K562 (cell line): ENCODE measurements around the gene TIPIN. TPM values are rescaled to one million over a fixed set of nuclear protein-coding genes. Genes with fewer than 3 reads are reported as not detected.

Experiments
- ESRRA ChIP-seq: fragments of 450-650 bp; IDR thresholded peaks from 2 replicates; pipeline ENCODE4 v1.6.1; 2014; ENCODE audit warnings: low read depth, mild to moderate bottlenecking, moderate library complexity, borderline replicate concordance
- GABPB2 ChIP-seq: fragments of 250-450 bp; sonication (Bioruptor Pico); conservative IDR thresholded peaks from 2 replicates; pipeline ENCODE4 v1.5.1; 2021; ENCODE audit warnings: mild to moderate bottlenecking
- HDAC8 ChIP-seq: fragments of 450-650 bp; IDR thresholded peaks from 2 replicates; pipeline ENCODE4 v1.6.1; 2016; ENCODE audit warnings: mild to moderate bottlenecking, missing genetic modification characterization, moderate library complexity, missing compliant biosample characterization
- KDM5B ChIP-seq: fragments of 200-600 bp; sonication (generic); IDR thresholded peaks from 2 replicates; pipeline ENCODE4 v1.6.1; 2012; ENCODE audit warnings: low read depth, mild to moderate bottlenecking, moderate library complexity, low read length, control low read depth, inconsistent platforms; ENCODE audit not compliant: insufficient replicate concordance
- NR1H2 ChIP-seq: sonication (generic); formaldehyde crosslinking; IDR thresholded peaks from 2 replicates; pipeline ENCODE4 v1.4.0; 2020; ENCODE audit warnings: mild to moderate bottlenecking, missing genetic modification reagents
- SETDB1 ChIP-seq: IDR thresholded peaks from one replicate; pipeline ENCODE4 v1.6.1; 2012; ENCODE audit warnings: low read length, control low read depth, inconsistent platforms
- SMARCA5 ChIP-seq: fragments of 450-650 bp; IDR thresholded peaks from 2 replicates; pipeline ENCODE4 v1.6.1; 2016
- SMARCC2 ChIP-seq: fragments of 450-650 bp; IDR thresholded peaks from 2 replicates; pipeline ENCODE4 v1.6.1; 2017; ENCODE audit warnings: antibody characterized with exemption, moderate library complexity, mild to moderate bottlenecking, low read depth
- TRIM24 ChIP-seq, 2 experiments: fragments of 450-650 bp; IDR thresholded peaks; 2 replicates each; pipeline ENCODE4 v1.6.1; 2016
- ZFPM2 ChIP-seq: fragments of 250-450 bp; sonication (Bioruptor Pico); IDR thresholded peaks from 2 replicates; pipeline ENCODE4 v1.5.1; 2022; ENCODE audit warnings: mild to moderate bottlenecking
- polyA plus RNA-seq, 8 experiments: library from polyadenylated mRNA; depleted of rRNA in 4 of 8; stranded (reverse) in 5 of 8; unstranded in 3 of 8; fragments of >200 nt; fragmentation: Nextera tagmentation in 2 of 8; fragmentation: Illumina TruSeq in 1 of 8; extraction: Ambion mirVana in 2 of 8; extraction: Trizol in 1 of 8; gene quantifications; 2 replicates each; pipeline versions ENCODE4 v1.2.1 to v1.2.3, GENCODE V29; 2011 to 2014; ENCODE audit warnings: inconsistent platforms in 1 of 8, missing spikeins in 1 of 8
- total RNA-seq, 7 experiments: library from RNA; depleted of rRNA in 6 of 7; stranded (reverse); fragments of >200 nt in 6 of 7; fragmentation: Illumina TruSeq in 2 of 7; extraction: Trizol in 2 of 7; gene quantifications; 2 replicates each; pipeline versions ENCODE4 v1.2.1 to v1.2.3, GENCODE V29; 2011 to 2021; ENCODE audit warnings: low replicate concordance in 1 of 7
- TF ChIP-seq, protein P1 (sequence below): sonication (generic); formaldehyde crosslinking; IDR thresholded peaks from 2 replicates; pipeline ENCODE4 v1.8.1; 2022; ENCODE audit warnings: missing genetic modification reagents
- TF ChIP-seq, protein P2 (sequence below): fragments of 450-650 bp; formaldehyde crosslinking; IDR thresholded peaks from 2 replicates; pipeline ENCODE4 v1.4.0; 2020; ENCODE audit warnings: mild to moderate bottlenecking, moderate library complexity
- TF ChIP-seq, protein P3 (sequence below), 2 experiments: IDR thresholded peaks; 2 replicates each; pipeline ENCODE4 v1.6.1; 2012; ENCODE audit warnings: improper control_type of control experiment in 2 of 2, low read depth in 2 of 2, low read length in 2 of 2, borderline replicate concordance in 1 of 2

Gene TIPIN
- total and polyA plus RNA-seq, 9 of the 15 experiments (the other 6 are each of a cell fraction or from before 2014, with no cell fraction given): 22.9 to 61.4 (median 42.0) TPM

DNA sequence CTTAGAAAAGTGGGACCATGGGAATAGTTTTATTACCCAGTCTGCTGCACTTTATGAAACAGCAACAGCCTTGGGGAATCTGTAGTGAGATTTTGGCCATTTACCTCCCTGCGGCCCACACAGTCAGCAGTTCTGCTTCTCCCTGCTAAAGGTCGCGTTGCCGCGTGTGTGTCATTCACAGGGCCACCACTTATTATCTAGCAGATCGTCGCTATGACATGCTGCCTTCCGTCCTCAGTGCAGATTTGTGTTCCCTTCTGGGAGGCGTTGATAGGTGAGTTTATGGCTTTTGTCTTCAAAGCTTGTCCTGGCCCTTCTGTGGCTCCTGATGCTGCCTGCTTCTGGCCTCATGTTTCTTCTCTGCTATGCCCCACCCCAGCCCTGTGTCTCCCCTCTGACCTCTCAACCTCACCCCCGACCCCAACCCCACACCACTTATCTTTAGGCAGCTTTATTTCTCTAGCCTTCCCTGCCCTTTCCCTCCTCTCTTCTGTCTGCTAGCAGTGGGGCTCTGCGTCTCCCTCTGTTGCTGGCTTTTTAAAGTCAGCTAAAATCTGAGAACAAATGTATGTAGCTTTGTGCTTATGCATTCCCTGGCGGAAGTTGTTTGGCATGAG is 33.1 kb downstream of the TIPIN start (continued):
- peak in 1 of 2 experiments; percentile 15; a peak in 1 of 4 replicates for TF ChIP-seq TRIM24 (IDR thresholded peaks at IDR 0.05)
- TF ChIP-seq SMARCC2: no peak
- peak; percentile 22; the same call in 1 of the 2 replicates for TF ChIP-seq SMARCA5
- TF ChIP-seq, protein P1, sequence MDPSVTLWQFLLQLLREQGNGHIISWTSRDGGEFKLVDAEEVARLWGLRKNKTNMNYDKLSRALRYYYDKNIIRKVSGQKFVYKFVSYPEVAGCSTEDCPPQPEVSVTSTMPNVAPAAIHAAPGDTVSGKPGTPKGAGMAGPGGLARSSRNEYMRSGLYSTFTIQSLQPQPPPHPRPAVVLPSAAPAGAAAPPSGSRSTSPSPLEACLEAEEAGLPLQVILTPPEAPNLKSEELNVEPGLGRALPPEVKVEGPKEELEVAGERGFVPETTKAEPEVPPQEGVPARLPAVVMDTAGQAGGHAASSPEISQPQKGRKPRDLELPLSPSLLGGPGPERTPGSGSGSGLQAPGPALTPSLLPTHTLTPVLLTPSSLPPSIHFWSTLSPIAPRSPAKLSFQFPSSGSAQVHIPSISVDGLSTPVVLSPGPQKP (CRISPR knock-in tag): no peak
- peak; percentile 65 for TF ChIP-seq SETDB1
- TF ChIP-seq, protein P2, sequence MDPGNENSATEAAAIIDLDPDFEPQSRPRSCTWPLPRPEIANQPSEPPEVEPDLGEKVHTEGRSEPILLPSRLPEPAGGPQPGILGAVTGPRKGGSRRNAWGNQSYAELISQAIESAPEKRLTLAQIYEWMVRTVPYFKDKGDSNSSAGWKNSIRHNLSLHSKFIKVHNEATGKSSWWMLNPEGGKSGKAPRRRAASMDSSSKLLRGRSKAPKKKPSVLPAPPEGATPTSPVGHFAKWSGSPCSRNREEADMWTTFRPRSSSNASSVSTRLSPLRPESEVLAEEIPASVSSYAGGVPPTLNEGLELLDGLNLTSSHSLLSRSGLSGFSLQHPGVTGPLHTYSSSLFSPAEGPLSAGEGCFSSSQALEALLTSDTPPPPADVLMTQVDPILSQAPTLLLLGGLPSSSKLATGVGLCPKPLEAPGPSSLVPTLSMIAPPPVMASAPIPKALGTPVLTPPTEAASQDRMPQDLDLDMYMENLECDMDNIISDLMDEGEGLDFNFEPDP (CRISPR knock-in tag): no peak
- TF ChIP-seq NR1H2 (CRISPR knock-in tag): no peak
- no peak for TF ChIP-seq GABPB2 (CRISPR knock-in tag)
- TF ChIP-seq KDM5B: no peak
- TF ChIP-seq ZFPM2: no peak
- TF ChIP-seq HDAC8: no peak
- TF ChIP-seq, protein P3, sequence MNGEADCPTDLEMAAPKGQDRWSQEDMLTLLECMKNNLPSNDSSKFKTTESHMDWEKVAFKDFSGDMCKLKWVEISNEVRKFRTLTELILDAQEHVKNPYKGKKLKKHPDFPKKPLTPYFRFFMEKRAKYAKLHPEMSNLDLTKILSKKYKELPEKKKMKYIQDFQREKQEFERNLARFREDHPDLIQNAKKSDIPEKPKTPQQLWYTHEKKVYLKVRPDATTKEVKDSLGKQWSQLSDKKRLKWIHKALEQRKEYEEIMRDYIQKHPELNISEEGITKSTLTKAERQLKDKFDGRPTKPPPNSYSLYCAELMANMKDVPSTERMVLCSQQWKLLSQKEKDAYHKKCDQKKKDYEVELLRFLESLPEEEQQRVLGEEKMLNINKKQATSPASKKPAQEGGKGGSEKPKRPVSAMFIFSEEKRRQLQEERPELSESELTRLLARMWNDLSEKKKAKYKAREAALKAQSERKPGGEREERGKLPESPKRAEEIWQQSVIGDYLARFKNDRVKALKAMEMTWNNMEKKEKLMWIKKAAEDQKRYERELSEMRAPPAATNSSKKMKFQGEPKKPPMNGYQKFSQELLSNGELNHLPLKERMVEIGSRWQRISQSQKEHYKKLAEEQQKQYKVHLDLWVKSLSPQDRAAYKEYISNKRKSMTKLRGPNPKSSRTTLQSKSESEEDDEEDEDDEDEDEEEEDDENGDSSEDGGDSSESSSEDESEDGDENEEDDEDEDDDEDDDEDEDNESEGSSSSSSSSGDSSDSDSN (IDR thresholded peaks at IDR 0.05; ENCODE audit: borderline replicate concordance in 1 of 2, low read depth in 2 of 2, low read length in 2 of 2): peak in 1 of 2 experiments; percentile 62; a peak in 1 of 4 replicates
- TF ChIP-seq ESRRA: peak; percentile 48; the same call in 1 of the 2 replicates
